H7 (cell line): ENCODE results near the gene HECTD4. TPM values are rescaled to one million over a fixed set of nuclear protein-coding genes. Genes with fewer than 3 reads are reported as not detected.
"Not testable (repeated sequence)": the region's sequence is repeated elsewhere in the genome, so short reads cannot be mapped to it uniquely, and the experiment has no call there.

Source experiments
- DNase-seq: peaks from one replicate; pipeline ENCODE4 v3.0.0; 2012
- H3K27me3 ChIP-seq: 2 replicates; pipeline ENCODE4 v1.6.0; 2011; ENCODE audit warnings: mild to moderate bottlenecking, low read length; ENCODE audit not compliant: control insufficient read depth, insufficient read depth
- H3K36me3 ChIP-seq: replicated peaks from 2 replicates; pipeline ENCODE4 v1.5.1; 2011; ENCODE audit warnings: low read length; ENCODE audit not compliant: control insufficient read depth, insufficient read depth
- H3K4me3 ChIP-seq: 2 replicates; pipeline ENCODE4 v1.5.1; 2011; ENCODE audit warnings: low read depth, mild to moderate bottlenecking, control low read depth, low read length, moderate library complexity; ENCODE audit not compliant: insufficient read depth
- total RNA-seq: library from RNA; depleted of rRNA; stranded (reverse); fragments of >200 nt; shearing (Covaris generic); gene quantifications from 2 replicates; pipeline ENCODE4 v1.2.3, GENCODE V29; 2014; rRNA removed

HECTD4 gene
- 7.1 and 11.9 TPM in 2 replicates for total RNA-seq

DNA sequence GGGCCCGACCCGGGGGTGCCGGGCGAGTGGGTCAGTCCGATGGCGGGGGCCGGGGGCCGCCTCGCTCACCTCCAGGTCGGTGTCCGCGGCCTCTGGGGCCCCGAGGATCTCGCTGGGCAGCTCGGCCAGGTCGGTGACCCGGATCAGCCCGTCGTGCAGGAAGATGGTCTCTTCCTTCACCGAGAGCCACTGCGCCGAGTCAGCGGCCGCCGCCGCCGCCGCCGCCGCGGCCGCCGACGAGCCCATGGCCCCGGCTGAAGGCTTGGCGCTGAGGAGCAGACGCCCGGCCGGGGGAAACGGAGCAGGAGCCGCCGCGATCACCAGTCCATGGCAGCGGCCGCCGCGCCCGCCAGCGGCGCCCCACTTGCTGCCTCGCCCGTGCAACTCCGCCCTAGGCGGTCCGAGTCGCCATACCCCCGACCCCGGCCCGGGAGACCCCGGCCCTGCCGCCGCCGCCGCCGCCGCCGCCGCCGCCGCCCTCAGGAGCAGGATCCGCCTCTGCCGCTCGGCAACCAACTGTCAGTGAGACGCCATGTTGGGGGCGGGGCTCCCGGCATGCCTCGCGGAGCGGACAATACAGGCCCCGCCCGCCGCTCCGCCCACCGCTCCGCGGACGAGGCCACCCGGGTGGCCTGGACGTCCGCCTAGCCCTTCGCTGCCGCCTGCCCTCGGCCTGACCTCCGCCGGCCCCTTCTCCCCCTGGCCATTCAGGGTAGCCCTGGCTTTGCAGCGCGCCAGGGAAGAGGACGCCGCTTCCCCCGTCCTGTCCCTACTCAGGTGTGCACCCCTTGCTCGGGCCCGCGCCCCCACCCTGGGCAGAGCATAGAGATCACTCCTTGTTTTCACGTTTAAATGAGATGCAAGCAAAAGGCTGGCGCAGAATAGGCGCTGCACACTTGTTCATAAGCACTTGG, at the start of gene HECTD4:
HECTD4 (minus strand) TSS at position 549 of the 914 bp plus-strand sequence; CDS start at position 246, 303 bp downstream.
- H3K36me3 ChIP-seq = no peaks in the 10 kb centered on the region
- peak; percentile 99 for DNase-seq
- peak within 1 kb of the TSS; percentile 81 for H3K4me3 ChIP-seq
- H3K27me3 ChIP-seq = no peaks in the 10 kb centered on the region

GRCh38 chr12:112431965-112432364, 49.7 kb upstream of the HECTD4 start:
- DNase-seq = no peak
- H3K27me3 ChIP-seq = no peaks in the 10 kb centered on the region
- no peak overlapping the region for H3K4me3 ChIP-seq
- H3K36me3 ChIP-seq = no peaks in the 10 kb centered on the region

GRCh38 chr12:112430929-112431328, 48.7 kb upstream of the HECTD4 start:
- no peak for DNase-seq
- H3K36me3 ChIP-seq = no peaks in the 10 kb centered on the region
- H3K27me3 ChIP-seq = no peaks in the 10 kb centered on the region
- H3K4me3 ChIP-seq = no peak overlapping the region

DNA sequence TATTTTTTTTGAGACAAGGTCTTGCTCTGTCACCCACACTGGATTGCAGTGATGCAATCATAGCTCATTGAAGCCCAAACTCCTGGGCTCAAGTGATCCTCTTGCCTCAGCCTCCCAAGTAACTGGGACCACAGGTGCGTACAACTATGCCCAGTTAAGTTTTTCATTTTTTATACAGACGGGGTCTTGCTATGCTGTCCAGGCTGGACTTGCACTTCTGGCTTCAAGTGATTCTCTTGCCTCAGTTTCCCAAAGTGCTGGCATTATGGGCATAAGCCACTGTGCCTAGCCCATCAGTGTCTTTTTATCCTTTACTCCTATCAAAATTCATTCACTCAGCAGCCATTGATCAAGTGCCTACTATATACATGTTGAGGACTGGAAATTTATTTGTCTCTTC, 45.5 kb upstream of the HECTD4 start:
- no peak for DNase-seq
- H3K36me3 ChIP-seq = no peaks in the 10 kb centered on the region
- no peak overlapping the region for H3K4me3 ChIP-seq
- H3K27me3 ChIP-seq = no peaks in the 10 kb centered on the region

DNA sequence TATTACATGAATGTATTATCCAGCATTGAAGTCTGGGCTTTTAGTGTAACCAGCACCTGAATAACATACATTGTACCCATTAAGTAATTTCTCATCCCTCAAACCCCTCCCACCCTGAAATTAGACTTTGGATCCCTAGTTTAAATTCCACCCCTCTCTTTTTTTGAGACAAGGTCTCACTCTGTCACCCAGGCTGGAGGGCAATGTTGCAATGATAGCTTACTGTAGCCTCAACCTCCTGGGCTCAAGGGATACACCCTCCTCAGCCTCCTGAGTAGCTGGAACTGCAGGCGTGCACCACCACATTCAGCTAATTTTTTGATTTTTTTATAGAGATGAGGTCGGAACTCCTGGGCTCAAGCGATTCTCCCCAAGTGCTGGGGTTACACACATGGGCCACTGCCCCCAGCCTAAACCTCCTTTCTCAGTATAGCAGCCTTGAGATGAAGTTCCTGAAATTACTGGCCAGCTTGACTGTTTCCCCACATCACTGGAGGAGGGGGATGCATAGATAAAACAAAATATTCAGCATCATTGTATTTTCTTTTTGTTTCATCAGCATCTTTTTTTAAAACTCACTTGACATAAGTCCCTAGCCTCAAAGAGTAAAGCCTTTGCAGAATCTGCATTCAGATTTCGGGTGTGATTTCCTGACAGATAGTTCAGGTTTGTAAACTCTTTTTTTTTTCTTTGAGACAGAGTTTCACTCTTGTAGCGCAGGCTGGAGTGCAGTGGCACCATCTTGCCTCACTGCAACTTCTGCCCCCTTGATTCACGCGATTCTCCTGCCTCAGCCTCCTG, 43.6 kb upstream of the HECTD4 start:
- Histone ChIP-seq H3K27me3 (no peaks in the 10 kb centered on the region), H3K36me3 (no peaks in the 10 kb centered on the region), H3K4me3 (no peak overlapping the region)
- no peak for DNase-seq

- no peak for DNase-seq
Measured at GRCh38 chr12:112424126-112424525, 41.9 kb upstream of the HECTD4 start.

DNA sequence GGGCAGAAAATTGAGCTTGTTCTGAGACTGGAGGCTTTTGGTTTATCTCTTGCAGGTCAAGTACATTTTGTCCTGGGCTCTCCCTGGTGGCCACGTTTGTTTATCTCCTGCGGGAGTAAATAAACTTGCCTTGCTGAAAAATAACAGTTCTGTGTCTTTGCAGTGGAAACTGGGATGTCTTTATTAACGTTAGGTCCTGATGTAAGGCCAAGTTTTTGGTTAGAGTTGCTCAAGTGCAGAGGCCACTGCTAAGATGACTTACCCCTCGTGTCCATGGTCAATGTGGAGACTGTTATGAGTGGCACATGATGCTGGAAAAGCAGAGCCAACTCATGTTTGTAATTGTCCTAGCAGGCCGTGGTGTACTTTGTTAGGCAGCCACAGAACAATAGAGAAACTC, 40.3 kb upstream of the HECTD4 start:
- no peaks in the 10 kb centered on the region for H3K36me3 ChIP-seq
- no peaks in the 10 kb centered on the region for H3K27me3 ChIP-seq
- no peak for DNase-seq
- no peak overlapping the region for H3K4me3 ChIP-seq

More at GRCh38 chr12:112424126-112424525, 41.9 kb upstream of the HECTD4 start:
- Histone ChIP-seq H3K36me3 (no peaks in the 10 kb centered on the region), H3K4me3 (no peak overlapping the region), H3K27me3 (no peaks in the 10 kb centered on the region)

DNA sequence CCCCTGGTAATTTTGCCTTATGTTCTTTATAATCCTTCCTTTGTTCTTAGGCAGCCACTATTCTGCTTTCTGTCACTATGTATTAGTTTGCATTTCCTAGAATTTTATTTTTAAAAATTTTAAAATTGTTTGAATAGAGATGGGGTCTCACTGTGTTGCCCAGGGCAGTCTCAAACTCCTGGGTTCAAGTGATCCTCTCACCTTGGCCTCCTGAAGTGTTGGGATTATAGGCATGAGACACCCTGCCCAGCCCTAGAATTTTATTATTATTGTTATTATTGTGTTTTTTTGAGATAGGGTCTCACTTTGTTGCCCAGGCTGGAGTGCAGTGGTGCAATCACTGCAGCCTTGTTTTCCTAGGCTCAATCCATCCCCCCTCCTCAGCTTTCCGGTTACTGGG, 39.1 kb upstream of the HECTD4 start:
- Histone ChIP-seq H3K27me3 (no peaks in the 10 kb centered on the region), H3K36me3 (no peaks in the 10 kb centered on the region), H3K4me3 (no peak overlapping the region)
- no peak for DNase-seq

DNA sequence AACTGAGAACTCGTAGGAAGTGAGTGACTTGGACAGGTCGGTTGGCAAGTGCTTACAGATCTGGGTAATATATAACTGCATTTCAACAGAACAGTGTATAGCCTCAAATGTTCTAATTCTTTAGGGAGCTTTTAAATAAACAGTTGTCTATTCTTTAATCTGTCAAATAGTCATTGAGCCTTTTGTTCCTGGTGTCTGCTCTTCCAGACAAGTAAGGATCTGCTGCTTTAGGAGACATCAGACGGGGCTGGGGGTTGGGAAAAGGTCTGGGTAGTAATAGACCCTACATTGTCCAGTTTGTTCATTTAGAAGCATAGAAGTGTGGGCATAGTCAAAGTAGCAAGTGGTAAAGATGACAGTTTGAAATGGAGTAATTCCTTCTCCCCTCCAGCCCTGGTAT, 38.5 kb upstream of the HECTD4 start:
- Histone ChIP-seq H3K36me3 (no peaks in the 10 kb centered on the region), H3K27me3 (no peaks in the 10 kb centered on the region), H3K4me3 (no peak overlapping the region)
- DNase-seq = no peak

DNA sequence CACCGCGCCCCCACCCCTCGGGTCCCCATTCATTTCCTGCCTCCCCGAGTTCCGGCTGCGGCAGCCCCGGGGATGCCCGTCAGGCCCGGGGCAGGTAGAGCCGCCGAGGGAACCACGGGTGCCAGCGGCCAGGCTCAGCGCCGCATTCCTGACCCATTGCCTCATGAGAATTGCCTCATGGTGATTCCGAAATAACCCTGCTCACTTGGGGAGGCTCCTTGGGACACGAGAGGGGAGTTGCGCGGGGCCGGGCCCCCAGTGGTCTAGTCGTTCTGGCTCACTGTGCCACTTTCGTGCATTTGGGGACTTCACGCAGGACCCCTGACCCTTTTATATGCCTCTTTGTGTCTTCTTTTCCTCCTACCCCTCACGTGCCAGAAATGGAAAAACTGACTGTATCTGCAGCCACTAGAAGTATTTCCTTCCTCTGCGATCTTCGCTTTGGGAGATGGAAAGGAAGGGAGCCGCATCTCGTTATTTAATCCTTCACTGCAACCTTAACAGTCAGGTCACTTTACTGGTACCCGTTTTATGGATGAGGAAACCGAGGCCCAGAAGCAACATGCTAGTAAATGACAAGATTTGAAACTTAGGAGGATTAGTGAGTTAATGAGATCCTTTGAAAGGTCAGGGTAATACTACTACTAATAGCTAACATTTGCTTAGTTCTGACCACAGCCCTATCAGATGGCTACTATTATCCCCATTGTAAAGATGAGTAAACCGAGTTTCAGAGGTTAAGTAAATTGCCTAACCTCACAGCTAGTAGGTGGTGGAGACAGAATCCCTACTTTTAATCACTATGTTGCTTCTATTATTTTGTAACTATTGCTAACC, 37.3 kb upstream of the HECTD4 start:
- H3K27me3 ChIP-seq = no peaks in the 10 kb centered on the region
- H3K4me3 ChIP-seq = peak overlapping the region; percentile 95
- no peaks in the 10 kb centered on the region for H3K36me3 ChIP-seq
- no peak for DNase-seq

DNA sequence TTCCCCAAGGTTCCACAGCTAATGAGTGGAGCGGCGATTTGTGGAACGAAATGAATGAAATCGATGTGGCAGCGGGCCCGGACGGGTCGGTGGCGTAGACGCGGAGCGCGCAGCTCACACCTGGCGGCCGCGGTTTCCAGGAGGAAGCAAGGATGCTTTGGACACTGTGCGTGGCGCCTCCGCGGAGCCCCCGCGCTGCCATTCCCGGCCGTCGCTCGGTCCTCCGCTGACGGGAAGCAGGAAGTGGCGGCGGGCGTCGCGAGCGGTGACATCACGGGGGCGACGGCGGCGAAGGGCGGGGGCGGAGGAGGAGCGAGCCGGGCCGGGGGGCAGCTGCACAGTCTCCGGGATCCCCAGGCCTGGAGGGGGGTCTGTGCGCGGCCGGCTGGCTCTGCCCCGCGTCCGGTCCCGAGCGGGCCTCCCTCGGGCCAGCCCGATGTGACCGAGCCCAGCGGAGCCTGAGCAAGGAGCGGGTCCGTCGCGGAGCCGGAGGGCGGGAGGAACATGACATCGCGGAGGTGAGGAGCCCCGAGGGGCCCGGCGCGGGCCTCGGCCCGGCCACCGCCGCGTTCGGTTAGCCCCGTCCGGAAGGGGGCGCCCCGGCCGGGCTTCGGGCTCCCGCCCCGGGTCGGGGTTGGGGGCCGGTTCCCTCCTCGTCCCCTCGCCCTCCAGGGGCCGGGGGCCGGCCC, 36.5 kb upstream of the HECTD4 start, which contains the start of gene PTPN11:
PTPN11 (plus strand) TSS at position 340 of the 689 bp plus-strand sequence; CDS start at position 505, 165 bp downstream.
- Histone ChIP-seq H3K4me3 (peak within 1 kb of the TSS; percentile 95), H3K36me3 (no peaks in the 10 kb centered on the region), H3K27me3 (no peaks in the 10 kb centered on the region)
- DNase-seq = peak; percentile 96

DNA sequence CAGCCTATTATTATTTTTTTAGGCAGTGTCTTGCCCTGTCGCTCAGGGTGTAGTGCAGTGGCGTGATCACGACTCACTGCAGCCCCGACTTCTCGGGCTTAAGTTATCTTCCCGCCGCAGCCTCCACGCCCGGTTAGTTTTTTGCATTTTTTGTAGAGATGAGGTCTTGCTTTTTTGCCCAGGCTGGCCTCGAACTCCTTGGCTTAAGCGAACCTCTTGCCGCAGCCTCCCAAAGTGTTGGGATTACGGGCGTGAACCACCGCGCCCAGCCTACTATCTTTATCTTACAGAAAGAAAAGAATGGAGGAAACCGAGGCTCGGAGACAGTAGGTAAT, 36.0 kb upstream of the HECTD4 start:
- Histone ChIP-seq H3K27me3 (no peaks in the 10 kb centered on the region), H3K36me3 (no peaks in the 10 kb centered on the region), H3K4me3 (peak overlapping the region; percentile 95)
- DNase-seq = no peak

DNA sequence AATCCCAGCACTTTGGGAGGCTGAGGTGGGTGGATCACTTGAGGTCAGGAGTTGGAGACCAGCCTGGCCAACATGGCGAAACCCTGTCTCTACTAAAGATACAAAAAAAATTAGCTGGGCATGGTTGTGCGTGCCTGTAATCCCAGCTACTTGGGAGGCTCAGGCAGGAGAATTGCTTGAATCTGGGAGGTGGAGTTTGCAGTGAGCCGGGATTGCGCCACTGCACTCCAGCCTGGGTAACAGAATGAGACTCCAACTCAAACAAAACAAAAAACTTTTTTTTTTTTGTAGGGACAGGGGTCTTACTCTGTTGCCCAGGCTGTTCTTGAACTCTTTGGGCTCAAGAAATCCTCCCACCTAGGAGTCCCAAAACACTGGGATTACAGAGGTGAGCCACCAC, 33.2 kb upstream of the HECTD4 start:
- not testable (repeated sequence) for H3K27me3 ChIP-seq, H3K4me3 ChIP-seq, H3K36me3 ChIP-seq, DNase-seq
